GM21825 (cell line): ENCODE results near the gene TMX4.
"Not testable (repeated sequence)": the region's sequence is repeated elsewhere in the genome, so short reads cannot be mapped to it uniquely, and the experiment has no call there.

ENCODE experiments used
- ATAC-seq: cut with Tn5 transposase; IDR thresholded peaks from one replicate; pipeline ENCODE4 v1.9.1; 2021; ENCODE audit warnings: mild to moderate bottlenecking, moderate library complexity; ENCODE audit not compliant: unreplicated experiment

The TMX4 gene, protein sequence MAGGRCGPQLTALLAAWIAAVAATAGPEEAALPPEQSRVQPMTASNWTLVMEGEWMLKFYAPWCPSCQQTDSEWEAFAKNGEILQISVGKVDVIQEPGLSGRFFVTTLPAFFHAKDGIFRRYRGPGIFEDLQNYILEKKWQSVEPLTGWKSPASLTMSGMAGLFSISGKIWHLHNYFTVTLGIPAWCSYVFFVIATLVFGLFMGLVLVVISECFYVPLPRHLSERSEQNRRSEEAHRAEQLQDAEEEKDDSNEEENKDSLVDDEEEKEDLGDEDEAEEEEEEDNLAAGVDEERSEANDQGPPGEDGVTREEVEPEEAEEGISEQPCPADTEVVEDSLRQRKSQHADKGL

DNA sequence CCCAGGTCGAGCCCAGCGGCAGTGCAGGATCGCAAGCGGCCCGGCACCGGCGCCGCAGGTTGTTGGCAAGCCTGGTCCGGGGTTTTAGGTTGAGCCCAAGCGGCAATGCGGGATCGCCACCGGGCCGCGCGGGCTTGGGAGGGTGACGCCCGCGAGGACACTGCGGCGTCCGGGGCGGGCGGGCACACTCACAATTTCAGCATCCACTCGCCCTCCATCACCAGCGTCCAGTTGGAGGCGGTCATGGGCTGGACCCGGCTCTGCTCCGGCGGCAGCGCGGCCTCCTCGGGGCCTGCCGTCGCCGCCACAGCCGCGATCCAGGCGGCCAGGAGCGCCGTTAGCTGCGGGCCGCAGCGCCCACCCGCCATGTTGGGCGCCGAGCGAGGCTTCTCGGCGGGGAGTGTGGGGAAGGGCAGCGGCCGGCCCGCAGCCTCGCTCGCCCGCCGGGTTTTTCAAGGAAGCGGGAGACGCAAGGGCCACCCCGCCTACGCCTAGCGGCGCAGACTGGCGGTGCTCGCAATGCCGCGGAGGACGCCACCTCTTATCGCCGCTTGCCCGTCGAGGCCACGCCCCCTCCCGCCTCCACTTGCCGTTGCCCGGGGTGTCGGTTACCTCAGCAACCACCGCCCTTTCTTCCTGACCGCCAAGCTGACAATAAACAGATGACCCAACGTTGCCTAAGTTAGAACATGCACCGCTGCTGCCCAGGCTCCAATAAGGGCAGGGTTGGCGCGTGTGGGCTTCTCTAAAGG is at the start of gene TMX4:
Gene TMX4 (minus strand): TSS at position 516 of the 752 bp plus-strand sequence. CDS start 148 bp downstream, at position 368.
- ATAC-seq, result peak; percentile 89

DNA sequence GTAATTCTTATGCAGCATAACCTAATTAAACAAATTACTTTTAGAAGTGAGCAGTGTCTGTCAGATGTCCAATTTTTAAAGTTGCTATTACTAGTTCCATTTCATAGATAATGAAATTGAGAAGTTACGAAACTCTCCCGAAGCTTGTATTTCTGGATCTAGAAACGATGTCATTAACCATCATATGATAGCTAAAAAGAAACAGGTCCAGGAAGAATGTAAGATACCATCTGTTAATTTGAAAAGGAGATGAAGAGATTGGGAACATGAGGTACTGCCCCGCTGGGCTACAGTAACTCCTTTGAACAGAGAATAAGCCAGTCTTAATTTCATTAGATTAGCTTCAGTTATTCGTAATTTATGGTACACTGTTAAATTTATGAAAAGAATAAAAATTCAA is 47.5 kb upstream of the TMX4 start:
- ATAC-seq, result no peak

DNA sequence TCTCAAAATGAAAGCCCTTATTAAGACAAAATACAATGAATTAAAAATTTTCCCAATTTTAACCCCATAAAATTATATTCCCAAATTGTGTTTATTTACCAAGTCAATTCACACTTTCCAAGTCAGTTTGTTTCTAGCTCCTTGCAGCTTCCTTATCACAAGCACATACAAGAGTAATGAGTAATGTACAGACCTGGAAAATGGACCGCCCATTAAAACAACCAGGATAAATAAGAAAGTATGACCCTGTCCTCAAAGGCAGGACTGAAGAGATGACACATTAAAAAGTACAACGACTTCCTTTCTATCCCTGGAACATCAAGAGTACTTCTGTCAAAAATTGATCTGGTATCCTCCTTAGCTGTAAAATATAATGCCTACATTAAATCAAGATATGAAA is 47.1 kb upstream of the TMX4 start:
- no peak for ATAC-seq

DNA sequence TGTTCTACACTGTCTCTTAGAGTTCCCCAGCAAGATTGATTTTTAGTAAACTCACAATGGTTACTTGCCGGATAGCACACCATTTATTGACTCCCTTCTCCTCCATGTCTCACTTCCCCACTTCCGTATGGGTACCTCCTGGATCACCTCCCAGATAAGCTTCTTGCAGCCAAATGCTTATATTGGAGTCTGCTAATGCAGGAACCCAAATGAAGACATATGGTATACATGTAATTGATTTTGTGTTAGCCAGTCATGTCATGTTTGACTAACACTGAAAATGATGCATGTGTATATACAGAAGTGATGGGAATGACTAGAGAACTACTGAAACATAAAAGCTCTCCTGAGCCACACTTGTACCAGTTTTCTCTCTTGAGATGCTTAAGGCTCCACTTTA is 46.1 kb upstream of the TMX4 start:
- ATAC-seq, result no peak

DNA sequence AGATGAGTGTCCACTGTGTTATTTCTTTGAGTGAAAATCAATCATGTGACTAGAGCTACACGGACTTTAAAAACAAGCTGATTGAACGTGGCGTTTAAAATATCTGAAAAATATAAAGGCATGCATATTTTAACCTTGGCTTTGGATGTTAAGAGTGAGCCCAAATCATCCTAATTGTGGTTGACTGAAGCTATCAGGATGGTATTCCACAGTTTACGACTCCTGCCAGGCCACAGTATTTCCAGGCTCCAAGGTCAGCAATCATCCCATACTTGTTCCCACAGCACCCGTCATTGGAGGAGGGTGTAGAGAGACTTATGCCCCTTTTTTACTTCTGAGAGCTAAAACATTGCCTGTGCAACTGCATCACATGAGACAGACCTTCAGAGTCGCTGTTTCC is 43.2 kb upstream of the TMX4 start:
- no peak for ATAC-seq

DNA sequence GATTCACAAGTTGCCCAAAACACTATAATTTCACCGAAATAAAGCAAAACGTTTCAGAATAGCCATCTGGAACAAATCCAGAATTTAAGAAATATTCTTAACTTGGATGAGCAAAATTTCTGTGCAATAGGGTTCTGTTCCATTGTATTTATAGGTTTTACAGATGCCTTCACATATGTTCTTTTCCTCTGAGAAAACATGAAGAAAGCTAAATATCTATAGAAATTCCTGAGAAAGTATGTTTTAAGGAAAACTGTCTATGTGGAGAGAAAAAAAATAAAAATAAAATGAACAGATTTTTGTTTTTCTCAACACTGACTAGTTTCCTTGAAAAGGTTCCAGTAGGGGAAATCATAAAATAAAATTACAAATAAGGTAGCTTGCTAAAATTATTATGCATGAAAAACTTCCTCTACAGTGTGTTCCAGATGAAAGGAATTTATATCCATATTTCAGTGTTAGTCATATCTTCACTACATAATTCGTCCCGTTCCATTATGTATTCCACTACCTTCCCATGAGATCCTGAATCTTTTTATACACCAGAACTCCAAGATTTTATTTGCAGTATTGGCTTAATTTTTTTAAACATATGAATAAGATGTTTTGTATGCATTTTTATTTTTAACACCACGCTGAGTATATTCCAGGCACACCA is 42.4 kb upstream of the TMX4 start:
- no peak for ATAC-seq

DNA sequence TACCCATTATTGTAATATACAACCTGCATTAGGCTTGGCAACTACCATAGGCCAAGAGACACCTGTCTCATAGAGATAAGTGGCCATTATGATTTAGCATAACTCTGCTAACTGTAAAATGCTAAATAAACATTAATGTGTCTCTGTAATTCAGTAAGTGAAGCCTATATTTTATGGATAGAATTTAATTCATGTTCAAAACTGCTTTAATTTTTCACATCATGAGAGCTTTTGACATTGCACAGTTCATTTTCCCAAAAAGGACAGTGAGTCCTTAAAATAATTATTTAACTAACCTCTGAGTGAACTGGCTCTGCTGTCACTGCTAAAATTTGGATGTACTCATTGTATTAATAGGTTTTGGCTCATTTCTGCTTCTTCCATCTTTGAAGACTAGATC is 41.4 kb upstream of the TMX4 start:
- ATAC-seq, result no peak

DNA sequence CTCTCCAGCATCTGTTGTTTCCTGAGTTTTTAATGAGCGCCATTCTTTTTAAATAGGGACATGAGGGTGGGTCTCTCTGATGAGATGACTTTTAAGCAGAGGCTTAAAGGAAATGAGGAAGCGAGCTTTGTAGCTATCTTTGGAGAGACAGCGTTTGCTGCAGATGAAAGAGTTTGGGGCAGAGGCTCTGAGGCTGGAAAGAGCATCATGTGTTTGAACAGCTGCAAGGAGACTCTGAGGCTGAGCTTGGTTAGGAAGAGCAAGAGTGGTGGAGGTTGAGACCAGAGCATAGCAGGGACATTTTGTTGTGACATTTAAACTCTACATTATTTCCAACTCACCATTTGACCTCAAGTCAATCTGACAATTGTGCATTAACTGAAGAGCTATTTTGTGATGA is 38.3 kb upstream of the TMX4 start:
- ATAC-seq, result no peak

DNA sequence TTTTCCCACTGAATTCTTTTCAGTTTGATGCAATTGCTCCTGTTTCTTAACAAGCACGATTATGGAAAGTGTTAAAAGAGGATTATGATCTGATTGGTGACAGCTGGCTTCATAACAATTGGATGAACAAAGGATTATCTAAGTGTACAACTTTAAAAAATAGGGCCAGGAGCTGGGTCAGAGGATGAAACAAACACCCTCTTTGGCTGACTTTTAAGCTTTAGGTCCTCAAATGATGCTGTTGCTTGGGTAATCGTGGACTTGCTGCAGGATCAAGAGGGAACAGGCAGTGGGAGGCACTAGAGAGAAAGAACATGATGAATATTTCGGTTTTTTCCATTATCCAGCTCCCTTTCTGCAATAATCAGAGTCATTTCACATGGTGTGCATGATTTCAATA is 35.5 kb upstream of the TMX4 start:
- no peak for ATAC-seq

DNA sequence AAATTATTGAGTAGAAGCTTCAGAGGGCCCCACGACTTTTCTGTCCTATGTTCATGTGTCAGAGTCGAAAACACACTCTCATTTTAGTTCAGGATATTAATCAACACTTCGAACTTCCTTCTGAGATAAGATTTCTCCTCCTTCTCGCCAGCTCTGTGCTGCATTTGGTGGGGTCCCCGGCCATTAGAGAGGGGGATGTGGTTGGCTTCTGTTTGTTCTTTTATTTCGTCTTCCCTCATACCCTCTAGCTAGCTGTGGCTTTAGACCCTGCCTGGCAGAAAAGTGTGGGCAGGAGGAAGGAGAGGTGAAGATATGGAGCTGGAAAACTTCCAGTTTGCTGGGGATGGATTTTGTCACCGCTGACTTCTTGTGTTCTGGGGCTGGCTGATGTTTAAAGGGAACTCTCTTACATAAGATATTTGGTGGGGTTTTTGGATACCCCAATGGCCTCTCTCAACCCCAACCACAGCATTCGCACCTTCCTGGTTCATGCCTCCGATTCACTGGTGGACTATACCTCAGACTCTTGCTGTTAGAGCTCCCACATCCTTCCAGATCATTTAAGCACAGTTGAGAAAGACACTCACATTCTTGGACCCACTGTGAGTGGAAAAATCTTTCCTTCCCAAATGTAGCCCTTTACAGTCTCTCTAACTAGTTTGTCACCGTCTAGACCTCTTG is 30.7 kb upstream of the TMX4 start:
- no peak for ATAC-seq

DNA sequence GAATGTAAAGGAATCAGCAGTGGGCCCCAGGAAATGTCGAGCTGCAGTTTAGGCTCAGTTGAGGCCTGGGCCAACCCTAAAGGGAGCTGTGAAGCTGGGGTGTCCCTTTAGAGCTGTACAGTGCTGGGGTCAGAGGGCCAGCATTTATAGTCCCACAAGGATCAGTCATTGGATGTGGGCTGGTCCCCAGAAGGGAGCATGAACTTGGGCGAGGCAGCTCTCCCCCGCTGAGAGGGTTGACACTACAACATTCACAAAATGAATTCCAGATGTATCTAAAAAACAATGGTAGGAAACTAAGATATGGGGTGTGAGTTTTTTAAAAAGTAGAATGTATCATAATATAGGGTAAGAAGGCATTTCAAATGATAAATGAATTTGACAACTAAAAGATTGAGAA is 29.7 kb upstream of the TMX4 start:
- no peak for ATAC-seq

DNA sequence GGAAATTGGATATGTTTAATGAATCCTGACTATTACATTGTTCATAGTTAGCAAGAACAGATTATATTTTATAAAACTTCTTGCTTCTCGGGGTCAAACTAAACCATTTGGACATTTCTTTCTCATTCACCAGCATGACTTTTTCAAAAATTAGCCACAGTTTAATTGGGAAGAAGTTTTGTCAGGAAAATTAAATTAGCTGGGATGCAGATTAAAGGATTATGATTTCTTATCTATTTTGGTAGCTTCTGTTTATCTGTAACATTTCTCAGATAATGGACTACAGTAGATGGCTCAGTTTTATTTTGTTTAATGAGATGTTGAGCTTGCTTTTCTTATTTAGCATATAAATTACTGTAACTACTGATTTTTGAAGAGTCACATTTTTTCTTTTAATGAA is 26.4 kb upstream of the TMX4 start:
- no peak for ATAC-seq

DNA sequence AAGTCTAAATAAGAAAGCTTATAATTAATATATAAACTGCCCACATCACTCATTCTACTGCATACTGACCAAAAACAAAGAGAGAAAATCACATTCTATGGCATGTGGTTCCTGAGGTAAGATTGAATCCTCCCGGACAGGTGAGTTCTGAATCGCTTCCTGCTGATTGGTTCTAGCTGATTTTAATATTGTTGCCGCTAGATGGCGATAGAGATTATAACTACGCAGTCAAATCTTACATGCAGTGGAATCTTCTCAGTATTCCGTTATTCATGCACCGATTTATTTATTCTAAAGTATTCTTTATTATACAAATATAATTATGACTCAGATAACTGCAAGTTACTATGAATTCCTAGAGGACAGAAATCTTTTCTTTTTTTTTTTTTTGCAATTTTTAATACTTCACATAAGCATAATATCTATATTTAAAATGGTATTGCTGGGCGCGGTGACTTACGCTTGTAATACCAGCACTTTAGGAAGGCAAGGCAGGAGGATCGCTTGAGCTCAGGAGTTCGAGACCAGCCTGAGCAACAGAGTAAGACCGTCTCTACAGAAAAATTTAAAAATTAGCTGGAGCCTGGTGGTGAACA is 24.2 kb upstream of the TMX4 start:
- ATAC-seq, result peak; percentile 85

DNA sequence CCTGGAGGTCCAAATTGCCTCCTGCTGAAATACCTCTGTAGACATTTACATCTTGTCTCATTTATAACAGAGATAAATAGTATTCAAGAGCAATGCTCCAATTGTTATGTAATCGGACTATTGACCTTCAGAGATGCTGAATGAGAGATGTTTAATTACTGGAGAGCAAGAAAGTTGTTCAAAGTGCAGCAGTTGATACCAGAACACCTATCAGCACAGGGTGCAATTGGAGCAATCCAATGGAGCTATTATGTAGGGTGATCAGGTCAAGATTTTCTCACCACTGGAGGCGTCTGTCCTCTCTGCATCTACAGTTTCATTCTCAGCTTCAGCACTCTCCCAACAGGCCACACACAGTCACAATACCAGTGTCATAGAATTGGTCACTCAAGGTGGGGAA is 19.5 kb upstream of the TMX4 start:
- ATAC-seq, result no peak

DNA sequence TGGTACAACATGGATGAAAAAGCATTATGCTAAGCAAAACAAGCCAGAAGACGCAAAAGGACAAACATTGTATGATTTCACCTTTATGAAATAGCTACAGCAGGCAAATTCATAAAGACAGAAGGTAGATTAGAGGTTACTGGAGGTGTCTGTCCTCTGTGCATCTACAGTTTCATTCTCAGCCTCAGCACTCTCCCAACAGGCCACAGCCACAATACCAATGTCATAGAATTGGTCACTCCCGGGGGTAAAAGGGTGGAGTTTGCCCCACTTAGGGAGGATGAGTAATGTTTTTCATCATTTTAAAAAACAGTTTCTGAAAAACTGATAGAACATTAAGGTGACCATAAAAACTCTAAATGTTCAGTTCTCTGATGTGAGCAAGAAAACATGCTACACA is 17.2 kb upstream of the TMX4 start:
- ATAC-seq, result no peak

DNA sequence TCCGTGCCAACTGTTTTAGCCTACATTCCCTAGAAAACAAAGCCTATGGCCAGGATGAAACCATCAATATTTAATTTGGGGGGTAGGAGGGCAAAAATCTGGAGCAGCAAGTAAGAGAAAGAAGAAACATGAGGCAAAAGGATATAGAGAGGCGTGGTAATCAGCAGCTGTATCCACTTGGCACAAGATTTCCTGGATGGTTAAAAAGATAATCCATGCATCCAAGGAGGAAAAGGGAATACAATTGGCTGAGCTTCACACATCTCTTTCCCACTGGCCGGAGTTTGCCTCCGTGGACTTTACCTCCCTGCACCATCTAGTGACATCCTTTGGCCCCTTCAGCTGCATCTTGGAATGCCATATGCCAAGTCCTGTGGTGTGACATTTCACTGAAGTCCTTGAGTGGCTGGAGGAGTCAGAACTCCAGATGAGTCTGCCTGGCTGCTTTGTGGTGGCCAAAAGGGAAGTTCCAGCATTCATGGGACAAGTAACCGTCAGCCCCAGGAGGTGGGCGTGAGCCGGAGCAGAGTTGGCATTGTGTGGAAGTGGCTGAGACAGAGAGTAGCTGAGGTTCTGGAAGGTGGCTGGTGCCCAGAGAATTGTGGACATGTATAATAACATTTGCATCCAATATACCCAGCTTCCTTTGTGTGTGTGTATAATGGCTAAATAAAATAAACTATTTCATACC is 13.7 kb upstream of the TMX4 start:
- ATAC-seq, result no peak

DNA sequence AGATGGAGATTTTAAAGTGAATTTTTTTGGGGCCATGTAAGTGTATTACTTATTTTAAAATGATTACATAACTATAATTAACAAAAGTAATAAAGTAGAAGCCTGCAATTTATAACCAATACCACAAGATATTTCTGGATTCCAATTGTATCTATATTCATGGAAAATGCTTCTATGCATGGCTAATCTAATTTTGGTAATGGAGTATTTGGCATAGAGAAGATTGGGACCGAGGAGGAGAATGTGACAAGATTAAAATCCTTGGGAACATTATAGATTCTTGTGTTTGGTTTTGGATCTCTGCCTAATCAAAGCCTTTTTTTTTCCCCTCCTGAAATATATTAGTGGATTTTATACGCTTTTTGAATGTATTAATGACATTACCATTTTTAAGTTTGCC is 12.9 kb upstream of the TMX4 start:
- ATAC-seq, result no peak

DNA sequence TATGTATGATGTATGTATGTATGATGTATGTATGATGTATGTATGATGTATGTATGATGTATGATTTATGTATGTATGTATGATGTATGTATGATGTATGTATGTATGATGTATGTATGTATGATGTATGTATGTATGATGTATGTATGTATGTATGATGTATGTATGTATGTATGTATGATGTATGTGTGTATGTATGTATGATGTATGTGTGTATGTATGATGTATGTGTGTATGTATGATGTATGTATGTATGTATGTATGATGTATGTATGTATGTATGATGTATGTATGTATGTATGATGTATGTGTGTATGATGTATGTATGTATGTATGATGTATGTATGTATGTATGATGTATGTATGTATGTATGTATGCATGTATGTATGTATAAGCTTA is 12.0 kb upstream of the TMX4 start:
- ATAC-seq, result not testable (repeated sequence)

DNA sequence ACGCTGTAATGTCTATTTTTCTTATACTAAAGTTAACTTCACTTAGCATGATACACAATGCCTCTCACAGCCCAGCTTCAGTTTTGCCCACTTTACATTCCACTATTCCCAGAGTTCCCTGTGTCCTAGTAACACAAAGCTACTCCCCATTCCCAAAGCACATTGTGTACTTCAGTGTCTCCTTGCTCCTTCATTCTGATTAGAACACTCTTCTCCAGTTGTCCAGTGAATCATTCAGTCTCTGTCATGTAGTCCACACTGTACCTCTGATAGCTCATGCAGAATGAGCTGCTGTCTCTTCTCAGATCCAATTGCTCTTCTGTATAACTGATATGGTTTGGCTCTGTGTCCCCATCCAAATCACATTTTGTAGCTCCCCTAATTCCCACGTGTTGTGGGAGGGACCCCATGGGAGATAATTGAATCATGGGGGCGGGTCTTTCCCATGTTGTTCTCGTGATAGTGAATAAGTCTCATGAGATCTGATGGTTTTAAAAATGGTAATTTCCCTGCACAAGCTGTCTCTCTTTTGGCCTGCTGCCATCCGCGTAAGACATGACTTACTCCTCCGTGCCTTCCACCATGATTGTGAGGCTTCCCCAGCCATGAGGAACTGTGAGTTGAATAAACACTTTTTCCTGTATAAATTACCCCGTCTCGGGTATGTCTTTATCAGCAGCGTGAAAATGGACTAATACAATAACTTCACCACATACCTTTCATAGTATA is 2.1 kb upstream of the TMX4 start:
- ATAC-seq, result no peak
